A673 (cell line): ENCODE measurements around the gene ADAMTS7. TPM values are rescaled to one million over a fixed set of nuclear protein-coding genes. Genes with fewer than 3 reads are reported as not detected.

Experiments used
- Bru-seq: library from RNA; stranded (reverse); fragments of 400-500 nt; gene quantifications from one replicate; lab custom pipeline; 2021; lab: Mats Ljungman, UMichigan
- BruChase-seq, 2 experiments: library from RNA; stranded (reverse); fragments of 400-500 nt; gene quantifications; one replicate each; lab custom pipeline; 2021; lab: Mats Ljungman, UMichigan
- BruUV-seq: library from RNA; stranded (reverse); fragments of 400-500 nt; replicated peaks from 2 replicates; lab custom pipeline; 2021; lab: Mats Ljungman, UMichigan
- CTCF ChIA-PET: fragments of 300-600 bp; sonication (Branson Sonifier 250); formaldehyde crosslinking; loops from one replicate; lab custom pipeline; 2022; ENCODE audit warnings: antibody characterized with exemption; lab: Charles Lee
- POLR2A ChIA-PET: fragments of 300-600 bp; sonication (Branson Sonifier 250); formaldehyde crosslinking; loops from one replicate; lab custom pipeline; 2022; ENCODE audit warnings: antibody characterized with exemption; ENCODE audit not compliant: low non-redundant PET; lab: Charles Lee
- DNase-seq: peaks from one replicate; pipeline ENCODE4 v3.0.0-alpha.2; 2015; ENCODE audit warnings: low spot score
- H3K27ac ChIP-seq: fragments of 200-600 bp; sonication (generic); 2 replicates; pipeline ENCODE4 v1.5.1; 2016; ENCODE audit warnings: mixed run types, low read depth, mild to moderate bottlenecking, mixed read lengths, antibody characterized with exemption, low read length; ENCODE audit not compliant: poor library complexity, severe bottlenecking
- H3K27me3 ChIP-seq: fragments of 200-600 bp; sonication (generic); replicated peaks from 2 replicates; pipeline ENCODE4 v1.6.1; 2017; ENCODE audit warnings: mixed run types, low read depth, mild to moderate bottlenecking, mixed read lengths, antibody characterized with exemption, low read length; ENCODE audit not compliant: insufficient read depth, poor library complexity
- H3K36me3 ChIP-seq: fragments of 200-600 bp; sonication (generic); 2 replicates; pipeline ENCODE4 v1.6.1; 2016; ENCODE audit warnings: mixed run types, mild to moderate bottlenecking, mixed read lengths, antibody characterized with exemption, low read length; ENCODE audit not compliant: insufficient read depth, poor library complexity, severe bottlenecking
- H3K4me1 ChIP-seq: fragments of 200-600 bp; sonication (generic); 2 replicates; pipeline ENCODE4 v1.6.1; 2017; ENCODE audit warnings: mixed run types, mild to moderate bottlenecking, mixed read lengths, antibody characterized with exemption, low read length; ENCODE audit not compliant: insufficient read depth, poor library complexity, severe bottlenecking
- H3K4me3 ChIP-seq: fragments of 200-600 bp; sonication (generic); 2 replicates; pipeline ENCODE4 v1.5.1; 2016; ENCODE audit warnings: low read depth, mixed run types, mild to moderate bottlenecking, mixed read lengths, low read length; ENCODE audit not compliant: poor library complexity, severe bottlenecking
- H3K9me3 ChIP-seq: fragments of 200-600 bp; sonication (generic); 2 replicates; pipeline ENCODE4 v1.6.1; 2016; ENCODE audit warnings: mixed run types, low read depth, mild to moderate bottlenecking, mixed read lengths, antibody characterized with exemption, low read length; ENCODE audit not compliant: poor library complexity, severe bottlenecking
- EZH2 ChIP-seq: fragments of 200-600 bp; sonication (generic); IDR thresholded peaks from 2 replicates; pipeline ENCODE4 v1.6.1; 2017; ENCODE audit warnings: borderline replicate concordance, low read depth, mild to moderate bottlenecking, mixed read lengths, antibody characterized with exemption, low read length; ENCODE audit not compliant: poor library complexity, severe bottlenecking
- intact Hi-C: fragments of 100-400 bp; cut with micrococcal nuclease; formaldehyde crosslinking; loops from one replicate; pipeline ENCODE4 v1.10.0; 2022; ENCODE audit not compliant: unreplicated experiment
- long read RNA-seq: library from polyadenylated mRNA; stranded (forward); transcript quantifications from one replicate; pipeline ENCODE4 v2.0.0, GENCODE V29; 2022
- total RNA-seq: library from RNA; stranded (reverse); gene quantifications from 2 replicates; pipeline ENCODE4 v1.2.3, GENCODE V29; 2021
- TF ChIP-seq, protein P1 (sequence below): fragments of 300-800, 200-600 bp; sonication (generic); conservative IDR thresholded peaks from 2 replicates; pipeline ENCODE4 v1.5.1; 2017; ENCODE audit warnings: low read depth, mild to moderate bottlenecking, antibody characterized with exemption, low read length, moderate library complexity, mixed read lengths

ADAMTS7 gene, protein sequence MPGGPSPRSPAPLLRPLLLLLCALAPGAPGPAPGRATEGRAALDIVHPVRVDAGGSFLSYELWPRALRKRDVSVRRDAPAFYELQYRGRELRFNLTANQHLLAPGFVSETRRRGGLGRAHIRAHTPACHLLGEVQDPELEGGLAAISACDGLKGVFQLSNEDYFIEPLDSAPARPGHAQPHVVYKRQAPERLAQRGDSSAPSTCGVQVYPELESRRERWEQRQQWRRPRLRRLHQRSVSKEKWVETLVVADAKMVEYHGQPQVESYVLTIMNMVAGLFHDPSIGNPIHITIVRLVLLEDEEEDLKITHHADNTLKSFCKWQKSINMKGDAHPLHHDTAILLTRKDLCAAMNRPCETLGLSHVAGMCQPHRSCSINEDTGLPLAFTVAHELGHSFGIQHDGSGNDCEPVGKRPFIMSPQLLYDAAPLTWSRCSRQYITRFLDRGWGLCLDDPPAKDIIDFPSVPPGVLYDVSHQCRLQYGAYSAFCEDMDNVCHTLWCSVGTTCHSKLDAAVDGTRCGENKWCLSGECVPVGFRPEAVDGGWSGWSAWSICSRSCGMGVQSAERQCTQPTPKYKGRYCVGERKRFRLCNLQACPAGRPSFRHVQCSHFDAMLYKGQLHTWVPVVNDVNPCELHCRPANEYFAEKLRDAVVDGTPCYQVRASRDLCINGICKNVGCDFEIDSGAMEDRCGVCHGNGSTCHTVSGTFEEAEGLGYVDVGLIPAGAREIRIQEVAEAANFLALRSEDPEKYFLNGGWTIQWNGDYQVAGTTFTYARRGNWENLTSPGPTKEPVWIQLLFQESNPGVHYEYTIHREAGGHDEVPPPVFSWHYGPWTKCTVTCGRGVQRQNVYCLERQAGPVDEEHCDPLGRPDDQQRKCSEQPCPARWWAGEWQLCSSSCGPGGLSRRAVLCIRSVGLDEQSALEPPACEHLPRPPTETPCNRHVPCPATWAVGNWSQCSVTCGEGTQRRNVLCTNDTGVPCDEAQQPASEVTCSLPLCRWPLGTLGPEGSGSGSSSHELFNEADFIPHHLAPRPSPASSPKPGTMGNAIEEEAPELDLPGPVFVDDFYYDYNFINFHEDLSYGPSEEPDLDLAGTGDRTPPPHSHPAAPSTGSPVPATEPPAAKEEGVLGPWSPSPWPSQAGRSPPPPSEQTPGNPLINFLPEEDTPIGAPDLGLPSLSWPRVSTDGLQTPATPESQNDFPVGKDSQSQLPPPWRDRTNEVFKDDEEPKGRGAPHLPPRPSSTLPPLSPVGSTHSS (N-terminal part only)
- total RNA-seq (0.41 and 0.83 TPM in 2 replicates), Bru-seq, nascent RNA (percentile 17 among the genes with signal in this experiment), BruChase-seq, experiment 1, labeled RNA remaining after a 2-hour chase (percentile 23 among the genes with signal in this experiment), BruChase-seq, experiment 2, labeled RNA remaining after a 6-hour chase (percentile 16 among the genes with signal in this experiment)
- long read RNA-seq, partial matches to known transcripts = 1 of 1 reads
- long read RNA-seq, other reads (novel, unspliced or antisense) = 0 of 1 reads

DNA sequence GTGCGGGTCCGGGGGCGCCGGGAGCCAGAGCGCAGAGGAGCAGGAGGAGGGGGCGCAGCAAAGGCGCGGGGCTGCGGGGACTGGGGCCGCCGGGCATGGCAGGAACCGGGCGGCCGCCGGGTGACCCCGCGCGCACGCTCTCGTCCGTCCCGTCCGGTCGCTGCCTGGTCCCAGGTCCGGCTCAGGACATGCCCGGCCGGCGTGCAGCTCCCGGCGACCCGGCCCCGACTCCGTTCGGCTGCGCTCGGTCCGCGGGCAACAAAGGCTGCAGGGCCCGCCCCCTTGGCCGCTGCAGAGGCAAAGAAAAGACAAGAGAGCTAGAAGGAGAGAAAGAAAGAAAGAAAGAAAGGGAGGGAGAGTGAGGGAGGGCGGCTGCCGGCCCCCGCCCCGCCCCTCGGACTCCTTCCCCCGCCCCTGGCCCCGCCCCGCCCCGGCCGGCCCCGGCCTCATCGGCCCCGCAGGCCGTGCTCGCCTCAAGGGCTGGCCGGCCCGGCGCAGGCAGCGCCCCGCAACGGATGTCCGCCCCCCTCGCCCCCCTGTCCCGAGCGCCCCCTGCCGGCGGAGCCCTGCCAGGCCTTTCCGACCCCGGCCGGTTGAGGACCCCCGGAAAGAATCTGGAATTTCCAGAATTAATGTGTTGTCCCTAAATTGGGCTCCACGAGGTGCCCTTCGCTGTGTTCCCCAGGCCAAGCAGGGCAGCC, at the start of gene ADAMTS7:
ADAMTS7 (minus strand) TSS at position 341 of the 701 bp plus-strand sequence; CDS start at position 97, 244 bp downstream.
- no peak within 1 kb of the TSS for H3K27ac ChIP-seq
- TF ChIP-seq, protein P1, sequence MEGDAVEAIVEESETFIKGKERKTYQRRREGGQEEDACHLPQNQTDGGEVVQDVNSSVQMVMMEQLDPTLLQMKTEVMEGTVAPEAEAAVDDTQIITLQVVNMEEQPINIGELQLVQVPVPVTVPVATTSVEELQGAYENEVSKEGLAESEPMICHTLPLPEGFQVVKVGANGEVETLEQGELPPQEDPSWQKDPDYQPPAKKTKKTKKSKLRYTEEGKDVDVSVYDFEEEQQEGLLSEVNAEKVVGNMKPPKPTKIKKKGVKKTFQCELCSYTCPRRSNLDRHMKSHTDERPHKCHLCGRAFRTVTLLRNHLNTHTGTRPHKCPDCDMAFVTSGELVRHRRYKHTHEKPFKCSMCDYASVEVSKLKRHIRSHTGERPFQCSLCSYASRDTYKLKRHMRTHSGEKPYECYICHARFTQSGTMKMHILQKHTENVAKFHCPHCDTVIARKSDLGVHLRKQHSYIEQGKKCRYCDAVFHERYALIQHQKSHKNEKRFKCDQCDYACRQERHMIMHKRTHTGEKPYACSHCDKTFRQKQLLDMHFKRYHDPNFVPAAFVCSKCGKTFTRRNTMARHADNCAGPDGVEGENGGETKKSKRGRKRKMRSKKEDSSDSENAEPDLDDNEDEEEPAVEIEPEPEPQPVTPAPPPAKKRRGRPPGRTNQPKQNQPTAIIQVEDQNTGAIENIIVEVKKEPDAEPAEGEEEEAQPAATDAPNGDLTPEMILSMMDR = peak; percentile 63
- peak; percentile 10 for TF ChIP-seq EZH2
- intact Hi-C loops = no loop called here
- no peaks in the 10 kb centered on the region for H3K9me3 ChIP-seq
- POLR2A ChIA-PET = no interaction called here
- no peaks in the 10 kb centered on the region for H3K36me3 ChIP-seq
- H3K4me1 ChIP-seq = no peaks in the 10 kb centered on the region
- peak within 1 kb of the TSS; percentile 47 for H3K4me3 ChIP-seq
- BruUV-seq = no TSS peak
- peak; percentile 31 for DNase-seq
- CTCF ChIA-PET = interaction anchor here (0.9 kb wide), 1 partner anchor 219 kb away, joined by 5 read pairs; no protein-coding TSS in a partner anchor
- H3K27me3 ChIP-seq = peaks cover 35% of the 10 kb centered on the region

DNA sequence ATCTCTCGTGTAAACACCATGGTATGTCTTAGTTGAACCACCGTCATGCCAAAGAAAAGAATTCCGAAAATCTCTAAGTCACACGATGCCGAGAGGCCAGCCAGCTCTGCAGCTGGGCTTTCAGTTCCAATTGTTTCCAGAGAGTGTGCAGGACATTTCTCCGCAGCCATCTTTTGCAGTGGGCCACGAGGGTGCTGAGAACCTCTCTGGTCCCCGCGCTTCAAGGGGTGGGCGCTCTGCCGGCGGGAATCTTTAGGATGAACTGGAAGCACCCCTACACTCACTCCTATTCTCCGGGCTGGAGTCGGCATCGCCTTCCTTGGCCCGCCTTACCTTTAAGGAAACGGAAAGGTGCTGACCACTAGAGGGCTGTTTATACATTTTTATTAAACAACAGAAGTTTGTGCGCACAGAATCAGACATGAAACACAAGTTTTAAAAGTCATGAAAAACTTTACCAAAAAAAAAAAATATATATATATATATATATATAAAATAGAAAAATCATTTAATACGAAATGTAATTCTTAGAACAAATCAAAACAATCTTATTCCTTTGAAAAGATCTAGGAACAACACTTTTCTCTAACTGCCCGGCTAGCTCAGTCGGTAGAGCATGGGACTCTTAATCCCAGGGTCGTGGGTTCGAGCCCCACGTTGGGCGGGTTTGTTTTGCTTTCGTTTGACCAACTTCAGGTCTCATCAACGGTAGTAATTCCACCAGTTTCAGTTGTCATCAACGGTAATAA, 48.9 kb upstream of the ADAMTS7 start:
- DNase-seq = peak; percentile 92
- intact Hi-C loops = no loop called here
- TF ChIP-seq EZH2 = no peak
- TF ChIP-seq, protein P1 = peak; percentile 66

More for the DNA sequence above, 48.9 kb upstream of the ADAMTS7 start:
- Histone ChIP-seq H3K36me3 (no peaks in the 10 kb centered on the region), H3K9me3 (no peaks in the 10 kb centered on the region), H3K27ac (peak overlapping the region; percentile 69), H3K4me1 (no peaks in the 10 kb centered on the region), H3K4me3 (peak overlapping the region; percentile 64), H3K27me3 (no peaks in the 10 kb centered on the region)
- ChIA-PET CTCF (interaction anchor here (0.5 to 1.3 kb wide), 3 partner anchors 14 to 294 kb away, joined by 3 to 6 read pairs (median 4); no protein-coding TSS in a partner anchor), POLR2A (no interaction called here)
- BruUV-seq = no TSS peak
